HepG2 (cell line): Measurements from ENCODE around the gene RNASE8. TPM values are rescaled to one million over a fixed set of nuclear protein-coding genes. Genes with fewer than 3 reads are reported as not detected.

Experiments
- AGO2 ChIP-seq: fragments of 200-400 bp; formaldehyde crosslinking; optimal IDR thresholded peaks from 2 replicates; pipeline ENCODE3; 2017; ENCODE audit warnings: mild to moderate bottlenecking, low read depth, low read length, moderate library complexity
- ARID2 ChIP-seq: sonication (generic); formaldehyde crosslinking; IDR thresholded peaks from 2 replicates; pipeline ENCODE4 v1.8.1; 2022; ENCODE audit warnings: mild to moderate bottlenecking, missing genetic modification reagents, borderline replicate concordance
- GATAD2A ChIP-seq: IDR thresholded peaks from 2 replicates; pipeline ENCODE4 v1.6.1; 2016
- HNF1A ChIP-seq, 2 experiments: sonication (generic) in 1 of 2; formaldehyde crosslinking in 1 of 2; IDR thresholded peaks; 2 replicates each; pipeline versions ENCODE4 v1.4.0 to v1.6.1; 2016 to 2020; ENCODE audit warnings: borderline replicate concordance in 1 of 2, low read depth in 1 of 2, mild to moderate bottlenecking in 1 of 2, missing genetic modification reagents in 1 of 2
- MBD4 ChIP-seq: IDR thresholded peaks from 2 replicates; pipeline ENCODE4 v1.6.1; 2012; ENCODE audit warnings: low read length, inconsistent platforms, borderline replicate concordance
- NR2C2 ChIP-seq: sonication (generic); formaldehyde crosslinking; IDR thresholded peaks from 2 replicates; pipeline ENCODE4 v1.4.0; 2020; ENCODE audit warnings: missing genetic modification reagents, mild to moderate bottlenecking, moderate library complexity, borderline replicate concordance
- PITX1 ChIP-seq: sonication (generic); formaldehyde crosslinking; IDR thresholded peaks from 2 replicates; pipeline ENCODE4 v1.5.1; 2020; ENCODE audit warnings: mild to moderate bottlenecking, missing genetic modification reagents
- PRDM15 ChIP-seq: sonication (generic); formaldehyde crosslinking; IDR thresholded peaks from 2 replicates; pipeline ENCODE4 v1.4.0; 2020; ENCODE audit warnings: missing genetic modification reagents
- RFX1 ChIP-seq: fragments of 450-650 bp; IDR thresholded peaks from 2 replicates; pipeline ENCODE4 v1.6.1; 2017
- RXRA ChIP-seq: sonication (generic); formaldehyde crosslinking; IDR thresholded peaks from 2 replicates; pipeline ENCODE4 v1.5.1; 2020; ENCODE audit warnings: missing genetic modification reagents
- SMAD1 ChIP-seq: sonication (generic); formaldehyde crosslinking; IDR thresholded peaks from 2 replicates; pipeline ENCODE4 v1.4.0; 2020; ENCODE audit warnings: missing genetic modification reagents, low read depth, mild to moderate bottlenecking, borderline replicate concordance
- ZNF234 ChIP-seq: sonication (generic); formaldehyde crosslinking; conservative IDR thresholded peaks from 2 replicates; pipeline ENCODE4 v1.5.1; 2020; ENCODE audit warnings: mild to moderate bottlenecking, missing genetic modification reagents
- ZNF460 ChIP-seq: sonication (generic); formaldehyde crosslinking; IDR thresholded peaks from 2 replicates; pipeline ENCODE4 v1.5.1; 2020; ENCODE audit warnings: missing genetic modification reagents, mild to moderate bottlenecking, borderline replicate concordance
- ZNF484 ChIP-seq: sonication (generic); formaldehyde crosslinking; IDR thresholded peaks from 2 replicates; pipeline ENCODE4 v1.5.1; 2020; ENCODE audit warnings: mild to moderate bottlenecking, low read depth, missing genetic modification reagents, borderline replicate concordance
- polyA plus RNA-seq, 8 experiments: library from polyadenylated mRNA; depleted of rRNA in 3 of 8; stranded (reverse) in 7 of 8; unstranded in 1 of 8; fragments of >200 nt; fragmentation: Illumina TruSeq in 4 of 8; extraction: Trizol in 4 of 8; gene quantifications; 2 replicates each; pipeline versions ENCODE4 v1.2.1 to v1.2.3, GENCODE V29; 2011 to 2016; ENCODE audit warnings: low read depth in 4 of 8, missing spikeins in 1 of 8, mixed read lengths in 1 of 8; ENCODE audit not compliant: insufficient read depth in 1 of 8
- total RNA-seq, 5 experiments: library from RNA; depleted of rRNA; stranded (reverse); fragments of >200 nt; fragmentation: Illumina TruSeq; extraction: Trizol; gene quantifications; 2 replicates each; pipeline ENCODE4 v1.2.3, GENCODE V29; 2016; ENCODE audit warnings: low read depth in 1 of 5
- TF ChIP-seq, protein P1 (sequence below): sonication (generic); formaldehyde crosslinking; IDR thresholded peaks from 2 replicates; pipeline ENCODE4 v1.4.0; 2020; ENCODE audit warnings: missing genetic modification reagents, borderline replicate concordance
- TF ChIP-seq, protein P2 (sequence below): sonication (generic); formaldehyde crosslinking; IDR thresholded peaks from 2 replicates; pipeline ENCODE4 v1.4.0; 2020; ENCODE audit warnings: mild to moderate bottlenecking, missing genetic modification reagents, borderline replicate concordance

Gene RNASE8
- total and polyA plus RNA-seq, 2 of the 13 experiments (the other 11 are each of a cell fraction or from before 2014, with no cell fraction given): not detected

DNA sequence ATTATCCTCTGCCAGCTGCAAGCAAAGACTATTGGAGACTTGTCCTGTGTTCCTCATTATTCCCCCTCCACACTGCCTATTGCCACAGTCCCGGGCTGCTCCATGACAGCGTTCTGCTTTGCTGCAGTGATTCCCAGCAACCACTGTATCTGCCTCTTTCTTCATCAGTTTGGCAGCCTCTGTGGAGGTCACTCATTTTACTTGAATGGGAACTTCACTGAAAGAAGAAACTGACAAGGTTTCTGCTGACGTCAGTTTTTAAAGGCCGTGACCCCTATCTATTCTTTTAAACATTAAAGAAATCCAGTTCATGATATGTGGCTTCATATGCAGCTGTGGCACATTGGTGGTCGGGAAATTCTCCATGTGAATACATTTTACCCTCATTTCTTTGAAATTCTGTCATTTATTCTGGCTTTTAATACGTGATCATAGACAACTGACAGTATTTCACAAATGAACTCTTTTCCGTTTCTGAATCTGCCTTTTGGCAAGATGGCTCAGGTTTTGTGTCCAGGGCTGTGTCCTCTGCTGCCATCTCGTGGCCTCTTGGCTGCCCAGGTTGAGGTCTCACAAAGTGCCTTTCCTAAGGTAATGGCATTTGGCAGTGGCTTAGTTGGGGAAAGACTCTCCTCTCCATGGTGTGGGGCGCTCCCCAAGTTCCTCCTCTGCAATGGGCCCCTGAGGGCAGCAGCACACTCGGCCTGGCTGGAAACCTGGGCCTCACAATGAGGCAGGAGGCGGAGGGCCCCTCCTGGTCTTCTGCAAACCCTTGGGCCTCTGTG lies 49.1 kb downstream of the RNASE8 start (continued):
- TF ChIP-seq RFX1 (no peak), ZNF234 (CRISPR knock-in tag) (peak; percentile 53; the same call in 1 of the 2 replicates), ARID2 (CRISPR knock-in tag) (no peak), HNF1A (IDR thresholded peaks at IDR 0.05; ENCODE audit: low read depth) (no peak), HNF1A (CRISPR knock-in tag; IDR thresholded peaks at IDR 0.05; ENCODE audit: borderline replicate concordance) (peak; percentile 52; the same call in 1 of the 2 replicates), PRDM15 (CRISPR knock-in tag) (no peak), SMAD1 (CRISPR knock-in tag) (peak; percentile 82; the same call in 1 of the 2 replicates), AGO2 (no peak), ZNF460 (CRISPR knock-in tag) (no peak), ZNF484 (no peak), NR2C2 (peak; percentile 77), RXRA (CRISPR knock-in tag) (no peak; the same call in none of the 2 replicates), GATAD2A (CRISPR knock-in tag) (peak; percentile 83), MBD4 (no peak), PITX1 (CRISPR knock-in tag) (peak; percentile 72; the same call in 1 of the 2 replicates)
- TF ChIP-seq, protein P1, sequence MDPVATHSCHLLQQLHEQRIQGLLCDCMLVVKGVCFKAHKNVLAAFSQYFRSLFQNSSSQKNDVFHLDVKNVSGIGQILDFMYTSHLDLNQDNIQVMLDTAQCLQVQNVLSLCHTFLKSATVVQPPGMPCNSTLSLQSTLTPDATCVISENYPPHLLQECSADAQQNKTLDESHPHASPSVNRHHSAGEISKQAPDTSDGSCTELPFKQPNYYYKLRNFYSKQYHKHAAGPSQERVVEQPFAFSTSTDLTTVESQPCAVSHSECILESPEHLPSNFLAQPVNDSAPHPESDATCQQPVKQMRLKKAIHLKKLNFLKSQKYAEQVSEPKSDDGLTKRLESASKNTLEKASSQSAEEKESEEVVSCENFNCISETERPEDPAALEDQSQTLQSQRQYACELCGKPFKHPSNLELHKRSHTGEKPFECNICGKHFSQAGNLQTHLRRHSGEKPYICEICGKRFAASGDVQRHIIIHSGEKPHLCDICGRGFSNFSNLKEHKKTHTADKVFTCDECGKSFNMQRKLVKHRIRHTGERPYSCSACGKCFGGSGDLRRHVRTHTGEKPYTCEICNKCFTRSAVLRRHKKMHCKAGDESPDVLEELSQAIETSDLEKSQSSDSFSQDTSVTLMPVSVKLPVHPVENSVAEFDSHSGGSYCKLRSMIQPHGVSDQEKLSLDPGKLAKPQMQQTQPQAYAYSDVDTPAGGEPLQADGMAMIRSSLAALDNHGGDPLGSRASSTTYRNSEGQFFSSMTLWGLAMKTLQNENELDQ (CRISPR knock-in tag): peak; percentile 59; the same call in 1 of the 2 replicates
- TF ChIP-seq, protein P2, sequence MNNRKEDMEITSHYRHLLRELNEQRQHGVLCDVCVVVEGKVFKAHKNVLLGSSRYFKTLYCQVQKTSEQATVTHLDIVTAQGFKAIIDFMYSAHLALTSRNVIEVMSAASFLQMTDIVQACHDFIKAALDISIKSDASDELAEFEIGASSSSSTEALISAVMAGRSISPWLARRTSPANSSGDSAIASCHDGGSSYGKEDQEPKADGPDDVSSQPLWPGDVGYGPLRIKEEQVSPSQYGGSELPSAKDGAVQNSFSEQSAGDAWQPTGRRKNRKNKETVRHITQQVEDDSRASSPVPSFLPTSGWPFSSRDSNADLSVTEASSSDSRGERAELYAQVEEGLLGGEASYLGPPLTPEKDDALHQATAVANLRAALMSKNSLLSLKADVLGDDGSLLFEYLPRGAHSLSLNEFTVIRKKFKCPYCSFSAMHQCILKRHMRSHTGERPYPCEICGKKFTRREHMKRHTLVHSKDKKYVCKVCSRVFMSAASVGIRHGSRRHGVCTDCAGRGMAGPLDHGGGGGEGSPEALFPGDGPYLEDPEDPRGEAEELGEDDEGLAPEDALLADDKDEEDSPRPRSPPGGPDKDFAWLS: no peak
